OCI-LY1 (cell line): ENCODE measurements around the gene C7orf25.

Experiments
- CTCF ChIP-seq: fragments of 200-600 bp; sonication (generic), shearing (Covaris generic); IDR thresholded peaks from 2 replicates; pipeline ENCODE4 v1.5.1; 2017; ENCODE audit warnings: mild to moderate bottlenecking, antibody characterized with exemption, low read length, moderate library complexity, mixed read lengths
- EZH2 ChIP-seq: fragments of 200-600 bp; sonication (generic), shearing (Covaris generic); IDR thresholded peaks from 2 replicates; pipeline ENCODE4 v1.8.0; 2017; ENCODE audit warnings: borderline replicate concordance, mixed run types, mild to moderate bottlenecking, antibody characterized with exemption, low read length, moderate library complexity, mixed read lengths

- no peak for TF ChIP-seq CTCF
- no peak for TF ChIP-seq EZH2
Measured at GRCh38 chr7:42934291-42934690, 22.4 kb upstream of the C7orf25 start.
